Measurements from ENCODE around the gene GNAS.

GNAS gene

DNA sequence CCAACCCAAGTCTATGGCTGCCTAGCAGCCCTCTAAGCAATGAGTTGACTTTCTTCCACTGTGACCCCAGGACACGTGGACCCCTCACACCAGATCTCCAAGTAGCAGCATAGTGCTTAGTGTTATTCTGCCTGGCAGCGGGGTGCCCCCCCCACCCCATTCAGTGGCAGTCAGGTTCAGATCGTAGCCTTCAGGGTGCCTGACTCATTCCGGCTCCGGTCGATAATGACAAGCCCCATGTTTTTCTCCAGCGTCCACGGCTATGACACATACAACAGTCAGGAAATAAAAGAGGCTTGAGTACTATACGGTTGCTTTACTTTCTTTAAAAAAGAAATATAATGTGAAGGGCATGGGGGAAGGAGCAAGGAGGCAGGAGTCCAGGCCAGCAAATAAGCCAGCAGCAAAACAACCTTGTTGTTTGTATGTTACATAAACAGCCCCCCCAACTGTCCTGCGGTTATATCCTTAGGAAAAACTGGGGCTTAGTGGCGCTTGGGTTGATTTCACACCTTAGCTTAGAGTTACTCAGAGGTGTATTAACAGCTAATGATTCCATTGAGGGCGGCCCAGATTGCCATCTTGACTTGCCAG lies 23.1 kb downstream of the GNAS start:
- Histone ChIP-seq H3K9ac (ENCODE audit: insufficient read length, low read depth) (no peak overlapping the region), H3K36me3 (ENCODE audit: insufficient read depth, insufficient read length, low read length) (no peaks in the 10 kb centered on the region), H3K9me3 (ENCODE audit: insufficient read depth, low read length) (peaks cover 4% of the 10 kb centered on the region; the same call in 1 of the 2 replicates), H3K27me3 (ENCODE audit: insufficient read depth, insufficient read length) (peaks cover 11% of the 10 kb centered on the region), H3K4me3 (ENCODE audit: insufficient read length, low read depth) (no peak overlapping the region), H3K4me1 (ENCODE audit: insufficient read depth, insufficient read length) (peaks cover 12% of the 10 kb centered on the region)
- DNase-seq (ENCODE audit: low read depth, low spot score) = no peak
- TF ChIP-seq YY1 (IDR thresholded peaks at IDR 0.05; ENCODE audit: insufficient read depth, insufficient read length) (no peak), ZNF274 (IDR thresholded peaks at IDR 0.05; ENCODE audit: low read depth, low read length) (no peak), SUZ12 (IDR thresholded peaks at IDR 0.05; ENCODE audit: extremely low read depth, insufficient read depth, insufficient read length) (no peak)

DNA sequence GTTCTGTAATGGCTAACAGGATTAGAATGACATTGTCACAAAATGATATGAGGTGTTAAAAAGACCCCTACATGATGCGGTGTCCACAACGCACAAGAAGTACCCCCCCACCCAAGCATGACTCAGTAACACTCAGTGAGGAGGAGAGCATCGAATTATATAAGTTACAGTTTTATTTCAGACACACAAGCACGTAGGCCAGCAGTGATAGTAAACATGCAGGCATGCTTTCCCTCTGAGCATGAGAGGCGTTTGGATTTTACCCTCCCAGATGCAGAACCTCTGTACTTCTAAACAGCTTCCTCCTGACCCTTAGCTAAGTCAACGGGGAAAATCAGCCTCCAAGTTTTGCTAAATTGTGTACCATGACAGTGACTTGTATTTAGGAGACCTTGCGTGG lies 23.9 kb downstream of the GNAS start:
- TF ChIP-seq YY1 (IDR thresholded peaks at IDR 0.05; ENCODE audit: insufficient read depth, insufficient read length) (no peak), SUZ12 (IDR thresholded peaks at IDR 0.05; ENCODE audit: extremely low read depth, insufficient read depth, insufficient read length) (no peak), ZNF274 (IDR thresholded peaks at IDR 0.05; ENCODE audit: low read depth, low read length) (no peak)
- Histone ChIP-seq H3K9ac (ENCODE audit: insufficient read length, low read depth) (no peak overlapping the region), H3K9me3 (ENCODE audit: insufficient read depth, low read length) (peaks cover 4% of the 10 kb centered on the region; the same call in 1 of the 2 replicates), H3K36me3 (ENCODE audit: insufficient read depth, insufficient read length, low read length) (no peaks in the 10 kb centered on the region), H3K4me3 (ENCODE audit: insufficient read length, low read depth) (no peak overlapping the region), H3K27me3 (ENCODE audit: insufficient read depth, insufficient read length) (peaks cover 11% of the 10 kb centered on the region), H3K4me1 (ENCODE audit: insufficient read depth, insufficient read length) (peaks cover 12% of the 10 kb centered on the region)
- DNase-seq (ENCODE audit: low read depth, low spot score) = no peak

DNA sequence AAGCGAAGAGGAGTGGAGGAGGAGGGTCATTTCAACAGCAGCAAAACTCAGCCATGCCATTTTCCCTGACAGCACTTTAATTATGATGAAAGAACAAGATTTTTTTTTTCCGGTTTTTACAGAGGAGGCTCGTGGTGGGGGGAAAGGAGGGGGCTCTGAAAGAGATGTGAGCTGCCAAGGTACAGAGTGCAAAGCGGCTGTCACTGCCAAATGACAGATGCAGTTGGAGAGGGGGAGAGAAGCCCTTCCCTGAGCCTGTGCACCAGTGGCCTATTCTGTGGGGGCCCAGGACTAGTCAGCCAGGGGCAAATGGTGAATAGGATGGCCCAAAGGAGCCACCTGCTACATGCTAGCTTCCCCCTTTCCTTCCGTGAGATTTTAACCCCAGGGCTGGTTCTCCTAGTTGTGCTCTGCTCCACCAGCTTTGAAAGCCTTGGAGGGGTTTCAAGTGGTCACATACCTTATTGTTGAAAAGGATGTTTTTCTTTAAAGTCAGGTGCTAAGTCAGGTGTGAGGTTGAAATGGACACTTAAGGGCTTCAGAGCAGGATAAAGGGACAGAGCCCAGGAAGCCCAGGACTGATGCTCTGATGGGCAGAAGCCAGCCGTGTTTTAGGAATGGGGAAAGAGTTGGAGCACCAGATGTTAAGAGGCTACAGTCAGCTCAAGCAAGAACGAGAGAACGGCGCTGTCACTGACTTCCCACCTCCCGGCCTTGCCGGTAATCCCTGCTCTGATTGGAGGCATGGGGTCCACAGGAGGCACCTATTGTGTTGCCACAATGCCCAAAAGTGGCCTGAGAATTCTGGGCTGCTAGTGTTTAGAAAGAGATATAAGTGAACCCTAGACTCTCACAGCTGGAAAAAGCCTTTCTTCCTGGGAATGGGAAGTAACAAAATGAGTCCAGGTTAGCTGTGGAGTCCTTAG lies 24.8 kb downstream of the GNAS start:
- no peak for DNase-seq (ENCODE audit: low read depth, low spot score)
- peaks cover 12% of the 10 kb centered on the region for H3K4me1 ChIP-seq (ENCODE audit: insufficient read depth, insufficient read length)
- H3K36me3 ChIP-seq (ENCODE audit: insufficient read depth, insufficient read length, low read length) = no peaks in the 10 kb centered on the region
- peak overlapping the region; percentile 2 for H3K9ac ChIP-seq (ENCODE audit: insufficient read length, low read depth)
- H3K27me3 ChIP-seq (ENCODE audit: insufficient read depth, insufficient read length) = peaks cover 11% of the 10 kb centered on the region
- H3K9me3 ChIP-seq (ENCODE audit: insufficient read depth, low read length) = no peaks in the 10 kb centered on the region
- no peak overlapping the region for H3K4me3 ChIP-seq (ENCODE audit: insufficient read length, low read depth)
- TF ChIP-seq SUZ12 (IDR thresholded peaks at IDR 0.05; ENCODE audit: extremely low read depth, insufficient read depth, insufficient read length) = no peak
- no peak for TF ChIP-seq YY1 (IDR thresholded peaks at IDR 0.05; ENCODE audit: insufficient read depth, insufficient read length)

DNA sequence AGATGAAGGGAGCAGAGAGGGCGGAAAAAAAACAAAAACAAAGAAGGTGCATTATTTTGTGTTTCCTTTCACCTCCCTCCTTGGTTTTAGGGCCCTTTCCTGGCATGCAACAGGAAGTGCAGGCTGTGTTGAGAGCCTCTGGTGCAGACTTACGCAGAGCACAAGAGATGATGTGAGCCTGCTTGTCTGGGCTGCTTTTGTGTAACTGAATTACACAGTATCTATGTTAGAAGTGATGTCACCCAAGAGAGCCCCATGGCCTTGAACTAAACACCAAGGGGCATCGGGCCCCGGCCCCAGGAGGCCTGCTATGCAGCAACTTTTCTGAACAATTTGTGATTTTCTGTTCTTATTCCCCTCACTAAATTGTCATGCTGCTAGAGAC lies 25.5 kb downstream of the GNAS start:
- Histone ChIP-seq H3K9me3 (ENCODE audit: insufficient read depth, low read length) (no peaks in the 10 kb centered on the region), H3K36me3 (ENCODE audit: insufficient read depth, insufficient read length, low read length) (no peaks in the 10 kb centered on the region), H3K4me3 (ENCODE audit: insufficient read length, low read depth) (no peak overlapping the region), H3K9ac (ENCODE audit: insufficient read length, low read depth) (peak overlapping the region; percentile 2), H3K4me1 (ENCODE audit: insufficient read depth, insufficient read length) (peaks cover 12% of the 10 kb centered on the region), H3K27me3 (ENCODE audit: insufficient read depth, insufficient read length) (peaks cover 11% of the 10 kb centered on the region)
- TF ChIP-seq YY1 (IDR thresholded peaks at IDR 0.05; ENCODE audit: insufficient read depth, insufficient read length) (no peak), SUZ12 (IDR thresholded peaks at IDR 0.05; ENCODE audit: extremely low read depth, insufficient read depth, insufficient read length) (no peak), ZNF274 (IDR thresholded peaks at IDR 0.05; ENCODE audit: low read depth, low read length) (no peak)
- DNase-seq (ENCODE audit: low read depth, low spot score) = no peak

DNA sequence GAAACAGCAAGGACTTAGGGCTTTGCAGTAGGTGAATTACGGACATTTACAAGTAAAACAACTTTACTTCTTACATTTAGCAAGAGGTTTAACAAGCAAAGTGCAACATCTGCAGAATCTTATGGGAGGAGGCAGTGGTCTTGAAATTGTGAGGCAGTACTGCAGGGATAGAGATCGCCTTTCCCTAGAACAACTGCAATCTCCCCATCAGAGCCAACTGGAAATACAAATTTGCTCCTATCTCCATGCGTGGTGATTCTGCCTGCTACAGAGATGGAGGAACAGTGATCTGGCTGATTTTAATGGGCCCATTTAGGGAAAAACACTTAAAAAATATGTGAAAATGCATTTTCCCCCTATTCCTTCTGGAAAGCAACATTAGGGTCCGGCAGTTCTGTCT lies 25.9 kb downstream of the GNAS start:
- no peak overlapping the region for H3K4me3 ChIP-seq (ENCODE audit: insufficient read length, low read depth)
- H3K4me1 ChIP-seq (ENCODE audit: insufficient read depth, insufficient read length) = peaks cover 12% of the 10 kb centered on the region
- H3K9me3 ChIP-seq (ENCODE audit: insufficient read depth, low read length) = no peaks in the 10 kb centered on the region
- no peak for DNase-seq (ENCODE audit: low read depth, low spot score)
- H3K36me3 ChIP-seq (ENCODE audit: insufficient read depth, insufficient read length, low read length) = no peaks in the 10 kb centered on the region
- H3K9ac ChIP-seq (ENCODE audit: insufficient read length, low read depth) = no peak overlapping the region
- peaks cover 10% of the 10 kb centered on the region for H3K27me3 ChIP-seq (ENCODE audit: insufficient read depth, insufficient read length)
- TF ChIP-seq ZNF274 (IDR thresholded peaks at IDR 0.05; ENCODE audit: low read depth, low read length) (no peak), SUZ12 (IDR thresholded peaks at IDR 0.05; ENCODE audit: extremely low read depth, insufficient read depth, insufficient read length) (no peak), YY1 (IDR thresholded peaks at IDR 0.05; ENCODE audit: insufficient read depth, insufficient read length) (no peak)

DNA sequence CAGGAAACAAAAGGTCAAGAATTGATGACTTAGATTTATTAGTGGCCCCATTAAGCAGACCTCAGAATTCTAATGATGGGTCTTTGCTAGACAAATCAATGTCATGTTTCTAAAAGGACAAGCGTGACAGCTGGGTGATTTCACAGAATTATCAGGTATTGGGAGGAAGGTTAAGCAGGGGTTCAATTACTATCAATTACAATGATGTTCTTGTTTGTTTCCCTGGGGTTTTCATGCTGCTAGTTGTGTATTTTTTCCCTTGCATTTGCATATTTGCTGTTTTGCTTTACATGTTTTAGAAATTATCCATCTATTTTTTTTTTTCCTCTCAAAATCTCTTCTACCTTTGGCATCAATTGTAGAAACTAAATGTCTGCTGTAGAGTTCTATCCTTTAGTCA lies 27.9 kb downstream of the GNAS start:
- no peaks in the 10 kb centered on the region for H3K9me3 ChIP-seq (ENCODE audit: insufficient read depth, low read length)
- no peak overlapping the region for H3K9ac ChIP-seq (ENCODE audit: insufficient read length, low read depth)
- H3K27me3 ChIP-seq (ENCODE audit: insufficient read depth, insufficient read length) = no peaks in the 10 kb centered on the region
- H3K4me1 ChIP-seq (ENCODE audit: insufficient read depth, insufficient read length) = peaks cover 14% of the 10 kb centered on the region
- H3K36me3 ChIP-seq (ENCODE audit: insufficient read depth, insufficient read length, low read length) = no peaks in the 10 kb centered on the region
- no peak for DNase-seq (ENCODE audit: low read depth, low spot score)
- no peak overlapping the region for H3K4me3 ChIP-seq (ENCODE audit: insufficient read length, low read depth)
- TF ChIP-seq ZNF274 (IDR thresholded peaks at IDR 0.05; ENCODE audit: low read depth, low read length) = no peak
- no peak for TF ChIP-seq SUZ12 (IDR thresholded peaks at IDR 0.05; ENCODE audit: extremely low read depth, insufficient read depth, insufficient read length)
- TF ChIP-seq YY1 (IDR thresholded peaks at IDR 0.05; ENCODE audit: insufficient read depth, insufficient read length) = no peak

All from NT2/D1 (cell line).